GM21723 (cell line): ENCODE results near the gene GPR83.
"Not testable (repeated sequence)": the region's sequence is repeated elsewhere in the genome, so short reads cannot be mapped to it uniquely, and the experiment has no call there.

Source experiments
- ATAC-seq: cut with Tn5 transposase; IDR thresholded peaks from one replicate; pipeline ENCODE4 v1.9.1; 2021; ENCODE audit warnings: mild to moderate bottlenecking, moderate library complexity; ENCODE audit not compliant: unreplicated experiment

GPR83 gene

GRCh38 chr11:94376841-94377240, 24.4 kb downstream of the GPR83 start:
- no peak for ATAC-seq

GRCh38 chr11:94370576-94370975, 30.6 kb downstream of the GPR83 start:
- not testable (repeated sequence) for ATAC-seq

GRCh38 chr11:94350850-94351563, 50.2 kb downstream of the GPR83 start:
- ATAC-seq, result not testable (repeated sequence)

- ATAC-seq, result not testable (repeated sequence)
Observed at GRCh38 chr11:94346311-94346710, 54.9 kb downstream of the GPR83 start.

GRCh38 chr11:94343495-94343894, 57.7 kb downstream of the GPR83 start:
- ATAC-seq, result no peak

- no peak for ATAC-seq
Observed at GRCh38 chr11:94342250-94342649, 59.0 kb downstream of the GPR83 start.

- no peak for ATAC-seq
Observed at GRCh38 chr11:94338651-94339050, 62.6 kb downstream of the GPR83 start.

- no peak for ATAC-seq
Observed at GRCh38 chr11:94336033-94336432, 65.2 kb downstream of the GPR83 start.

- no peak for ATAC-seq
Observed at GRCh38 chr11:94332814-94333213, 68.4 kb downstream of the GPR83 start.

GRCh38 chr11:94330789-94331188, 70.4 kb downstream of the GPR83 start:
- ATAC-seq, result no peak

GRCh38 chr11:94329501-94329900, 71.7 kb downstream of the GPR83 start:
- ATAC-seq, result no peak

GRCh38 chr11:94328587-94329080, 72.6 kb downstream of the GPR83 start:
- no peak for ATAC-seq
